Ishikawa (cell line): ENCODE results near the gene MC5R.

Experiments used
- CEBPB ChIP-seq: IDR thresholded peaks from 2 replicates; pipeline ENCODE4 v1.6.1; 2012
- CREB1 ChIP-seq: IDR thresholded peaks from 2 replicates; pipeline ENCODE4 v1.6.1; 2012; ENCODE audit warnings: low read depth
- TAF1 ChIP-seq: IDR thresholded peaks from 2 replicates; pipeline ENCODE4 v1.6.1; 2012; ENCODE audit warnings: low read depth, mild to moderate bottlenecking

GRCh38 chr18:13834496-13835015 is 10.6 kb downstream of the MC5R start:
- no peak for TF ChIP-seq TAF1
- TF ChIP-seq CREB1: no peak
- TF ChIP-seq CEBPB: no peak
